HUES64 (cell line): ENCODE results near the gene GORASP2.
"Not testable (repeated sequence)": the region's sequence is repeated elsewhere in the genome, so short reads cannot be mapped to it uniquely, and the experiment has no call there.

Source experiments
- H3K27ac ChIP-seq: 2 replicates; pipeline ENCODE4 v1.7.0; 2013; ENCODE audit warnings: low read depth, low read length, inconsistent platforms
- H3K27me3 ChIP-seq: 2 replicates; pipeline ENCODE4 v1.6.1; 2013; ENCODE audit warnings: mild to moderate bottlenecking, low read length; ENCODE audit not compliant: insufficient read depth
- H3K36me3 ChIP-seq: 2 replicates; pipeline ENCODE4 v1.6.1; 2013; ENCODE audit warnings: mild to moderate bottlenecking, low read length; ENCODE audit not compliant: insufficient read depth
- H3K4me1 ChIP-seq: 2 replicates; pipeline ENCODE4 v1.6.1; 2013; ENCODE audit warnings: mild to moderate bottlenecking, low read length, moderate library complexity; ENCODE audit not compliant: insufficient read depth
- H3K4me3 ChIP-seq: 2 replicates; pipeline ENCODE4 v1.5.1; 2013; ENCODE audit warnings: mild to moderate bottlenecking, low read length, moderate library complexity
- H3K9ac ChIP-seq: 2 replicates; pipeline ENCODE4 v1.6.1; 2013; ENCODE audit warnings: mild to moderate bottlenecking, low read depth, low read length
- H3K9me3 ChIP-seq: 2 replicates; pipeline ENCODE4 v1.6.1; 2013; ENCODE audit warnings: low read depth, low read length; ENCODE audit not compliant: insufficient read depth
- WGBS: fragments of 150-250, 120-280 bp; methylation state at CpG from one replicate; pipeline ENCODE4 v1.1.7; 2013; ENCODE audit warnings: missing lambda C conversion rate; 5-methylcytosine and 5-hydroxymethylcytosine counted together

Gene GORASP2

GRCh38 chr2:170895023-170895757 is 33.9 kb upstream of the GORASP2 start:
- H3K9me3 ChIP-seq = no peaks in the 10 kb centered on the region
- 91% methylated on average over 3 of the region's 3 CpGs for WGBS
- H3K4me1 ChIP-seq = no peaks in the 10 kb centered on the region
- no peaks in the 10 kb centered on the region for H3K27me3 ChIP-seq
- no peak overlapping the region for H3K9ac ChIP-seq
- H3K4me3 ChIP-seq = no peak overlapping the region
- H3K36me3 ChIP-seq = no peaks in the 10 kb centered on the region
- no peak overlapping the region for H3K27ac ChIP-seq

GRCh38 chr2:170896622-170897021 is 32.4 kb upstream of the GORASP2 start:
- Histone ChIP-seq H3K9me3 (no peaks in the 10 kb centered on the region), H3K4me1 (no peaks in the 10 kb centered on the region), H3K27ac (no peak overlapping the region), H3K36me3 (no peaks in the 10 kb centered on the region), H3K27me3 (no peaks in the 10 kb centered on the region), H3K4me3 (no peak overlapping the region), H3K9ac (no peak overlapping the region)
- 75% methylated on average over 2 of the region's 4 CpGs for WGBS

- Histone ChIP-seq H3K4me1 (no peaks in the 10 kb centered on the region), H3K4me3 (no peak overlapping the region), H3K27me3 (no peaks in the 10 kb centered on the region), H3K9ac (no peak overlapping the region), H3K27ac (no peak overlapping the region), H3K9me3 (no peaks in the 10 kb centered on the region), H3K36me3 (no peaks in the 10 kb centered on the region)
- WGBS = 96% methylated on average over 5 of the region's 6 CpGs
These were observed 31.9 kb upstream of the GORASP2 start for GRCh38 chr2:170897108-170897507.

GRCh38 chr2:170905864-170906263 is 23.2 kb upstream of the GORASP2 start:
- peaks cover 8% of the 10 kb centered on the region for H3K9me3 ChIP-seq
- 69% methylated on average over 5 of the region's 5 CpGs for WGBS
- 0 out of 2 replicates have a peak, but pooled peaks cover 4% of the 10 kb centered on the region for H3K4me1 ChIP-seq
- no peak overlapping the region for H3K4me3 ChIP-seq
- H3K27ac ChIP-seq = no peak overlapping the region
- H3K36me3 ChIP-seq = no peaks in the 10 kb centered on the region
- no peak overlapping the region for H3K9ac ChIP-seq
- H3K27me3 ChIP-seq = no peaks in the 10 kb centered on the region

- 93% methylated on average over 4 of the region's 5 CpGs for WGBS
These were observed 17.7 kb upstream of the GORASP2 start for GRCh38 chr2:170911314-170911889.

GRCh38 chr2:170914994-170915666 is 13.9 kb upstream of the GORASP2 start:
- H3K9me3 ChIP-seq = peaks cover 53% of the 10 kb centered on the region
- 93% methylated on average over 17 of the region's 17 CpGs for WGBS
- H3K36me3 ChIP-seq, H3K27me3 ChIP-seq, H3K4me1 ChIP-seq, H3K4me3 ChIP-seq, H3K27ac ChIP-seq, H3K9ac ChIP-seq: not testable (repeated sequence)

More at GRCh38 chr2:170911314-170911889, 17.7 kb upstream of the GORASP2 start:
- Histone ChIP-seq H3K27me3 (no peaks in the 10 kb centered on the region), H3K4me3 (no peak overlapping the region), H3K9me3 (peaks cover 26% of the 10 kb centered on the region), H3K4me1 (no peaks in the 10 kb centered on the region), H3K36me3 (no peaks in the 10 kb centered on the region), H3K9ac (no peak overlapping the region), H3K27ac (no peak overlapping the region)

- WGBS = 94% methylated on average over 11 of the region's 11 CpGs
- H3K36me3 ChIP-seq = no peaks in the 10 kb centered on the region
- peaks cover 41% of the 10 kb centered on the region for H3K9me3 ChIP-seq
- H3K27me3 ChIP-seq = no peaks in the 10 kb centered on the region
- H3K4me3 ChIP-seq = no peak overlapping the region
- H3K27ac ChIP-seq = no peak overlapping the region
- H3K9ac ChIP-seq = no peak overlapping the region
- no peaks in the 10 kb centered on the region for H3K4me1 ChIP-seq
These were observed 11.7 kb upstream of the GORASP2 start for GRCh38 chr2:170917219-170917913.

GRCh38 chr2:170917957-170918356 is 11.1 kb upstream of the GORASP2 start:
- WGBS = 93% methylated on average over 5 of the region's 5 CpGs
- Histone ChIP-seq H3K9me3 (peaks cover 44% of the 10 kb centered on the region), H3K4me3 (no peak overlapping the region)

GRCh38 chr2:170921873-170922272 is 7.2 kb upstream of the GORASP2 start:
- H3K9ac ChIP-seq, H3K4me1 ChIP-seq, H3K4me3 ChIP-seq, H3K27ac ChIP-seq, H3K27me3 ChIP-seq, H3K36me3 ChIP-seq: not testable (repeated sequence)
- peaks cover 57% of the 10 kb centered on the region for H3K9me3 ChIP-seq
- 100% methylated on average over 2 of the region's 2 CpGs for WGBS

More at GRCh38 chr2:170917957-170918356, 11.1 kb upstream of the GORASP2 start:
- Histone ChIP-seq H3K27me3 (no peaks in the 10 kb centered on the region), H3K4me1 (no peaks in the 10 kb centered on the region), H3K9ac (no peak overlapping the region), H3K27ac (no peak overlapping the region), H3K36me3 (no peaks in the 10 kb centered on the region)

- no peaks in the 10 kb centered on the region for H3K27me3 ChIP-seq
- no peak overlapping the region for H3K4me3 ChIP-seq
- peaks cover 50% of the 10 kb centered on the region for H3K9me3 ChIP-seq
- peaks cover 2% of the 10 kb centered on the region for H3K4me1 ChIP-seq
- no peak overlapping the region for H3K27ac ChIP-seq
- H3K36me3 ChIP-seq = no peaks in the 10 kb centered on the region
- no peak overlapping the region for H3K9ac ChIP-seq
- WGBS = 91% methylated on average over 8 of the region's 8 CpGs
These were observed 6.2 kb upstream of the GORASP2 start for GRCh38 chr2:170922634-170923494.
